A549 (cell line): ENCODE measurements around the gene HSD11B1. TPM values are rescaled to one million over a fixed set of nuclear protein-coding genes. Genes with fewer than 3 reads are reported as not detected.

Source experiments
- ATAC-seq, 2 experiments: fragments of 200-7000 bp in 1 of 2; fragments of >200 bp in 1 of 2; cut with Nextera tagmentation in 1 of 2; cut with Tn5 transposase in 1 of 2; 3 replicates each; pipeline versions ENCODE4 v1.8.0 to v1.9.1; 2018 to 2020; ENCODE audit warnings: mild to moderate bottlenecking in 1 of 2, moderate library complexity in 1 of 2
- CTCF ChIA-PET: fragments of 300-600 bp; sonication (Branson Sonifier 250); formaldehyde crosslinking; extraction: SDS; loops from one replicate; lab custom pipeline; 2021; ENCODE audit warnings: antibody characterized with exemption, inconsistent platforms; lab: Yijun Ruan, JAX
- POLR2A ChIA-PET: fragments of 350-600 bp; formaldehyde crosslinking; extraction: SDS; loops from one replicate; lab custom pipeline; 2021; ENCODE audit warnings: antibody characterized with exemption, inconsistent platforms; lab: Yijun Ruan, JAX
- DNase-seq, 2 experiments: peaks; one replicate each; pipeline versions ENCODE4 v3.0.0 to v3.0.0-alpha.2; 2011 to 2016; ENCODE audit warnings: low read depth in 1 of 2, low spot score in 1 of 2
- FAIRE-seq: peaks from 2 replicates; lab custom pipeline; 2011; peaks lifted over from hg19 to GRCh38; lab: Jason Lieb, UNC
- H3K27ac ChIP-seq, 2 experiments: fragments of >200 bp; sonication (Bioruptor Twin); formaldehyde crosslinking; 3 replicates each; pipeline ENCODE4 v1.5.1; 2016 to 2017
- H3K4me1 ChIP-seq: fragments of >200 bp; sonication (Bioruptor Twin); formaldehyde crosslinking; 3 replicates; pipeline ENCODE4 v1.6.1; 2016
- H3K4me2 ChIP-seq: fragments of >200 bp; sonication (Bioruptor Twin); formaldehyde crosslinking; 3 replicates; pipeline ENCODE4 v1.6.1; 2016
- H3K4me3 ChIP-seq: fragments of >200 bp; sonication (Bioruptor Twin); formaldehyde crosslinking; 3 replicates; pipeline ENCODE4 v1.5.1; 2016
- H3K9me3 ChIP-seq: fragments of >200 bp; sonication (Bioruptor Twin); formaldehyde crosslinking; 3 replicates; pipeline ENCODE4 v1.6.1; 2016
- CBX2 ChIP-seq: fragments of 200-600 bp; sonication (generic); IDR thresholded peaks from 2 replicates; pipeline ENCODE4 v1.6.1; 2016; ENCODE audit warnings: low read depth, mild to moderate bottlenecking, borderline replicate concordance
- CHD2 ChIP-seq: fragments of 150-350 bp; IDR thresholded peaks from 2 replicates; pipeline ENCODE4 v1.6.1; 2014; ENCODE audit warnings: low read length; ENCODE audit not compliant: partially characterized antibody
- EHMT2 ChIP-seq: fragments of 200-600 bp; sonication (generic); IDR thresholded peaks from 2 replicates; pipeline ENCODE4 v1.6.1; 2016; ENCODE audit warnings: antibody characterized with exemption, low read depth, mild to moderate bottlenecking, moderate library complexity
- ELK1 ChIP-seq: fragments of 150-350 bp; IDR thresholded peaks from 2 replicates; pipeline ENCODE4 v1.6.1; 2014; ENCODE audit warnings: low read depth, mild to moderate bottlenecking, low read length
- ESRRA ChIP-seq: fragments of 150-350 bp; IDR thresholded peaks from 2 replicates; pipeline ENCODE4 v1.6.1; 2014; ENCODE audit warnings: mild to moderate bottlenecking, low read length, borderline replicate concordance
- FOSB ChIP-seq: fragments of 250-450 bp; sonication (Bioruptor Pico); IDR thresholded peaks from 2 replicates; pipeline ENCODE4 v1.5.0; 2020; ENCODE audit warnings: mild to moderate bottlenecking, moderate library complexity
- FOSL2 ChIP-seq, 2 experiments: fragments of 450-650 bp in 1 of 2; fragments of >200 bp in 1 of 2; sonication (Bioruptor Twin) in 1 of 2; formaldehyde crosslinking; IDR thresholded peaks; 2 replicates each; pipeline versions ENCODE4 v1.5.0 to v1.6.1; 2016 to 2020; ENCODE audit warnings: mild to moderate bottlenecking in 1 of 2, moderate library complexity in 1 of 2
- FOXS1 ChIP-seq: fragments of 250-450 bp; sonication (Bioruptor Pico); IDR thresholded peaks from 2 replicates; pipeline ENCODE4 v1.5.0; 2020; ENCODE audit warnings: mild to moderate bottlenecking, moderate library complexity
- HDAC2 ChIP-seq: fragments of 200-600 bp; sonication (generic); IDR thresholded peaks from 2 replicates; pipeline ENCODE4 v1.6.1; 2016
- HEYL ChIP-seq: fragments of 250-450 bp; sonication (Bioruptor Pico); IDR thresholded peaks from 2 replicates; pipeline ENCODE4 v1.8.0; 2021; ENCODE audit warnings: mild to moderate bottlenecking, moderate library complexity
- JUNB ChIP-seq: fragments of >200 bp; sonication (Bioruptor Twin); formaldehyde crosslinking; IDR thresholded peaks from 2 replicates; pipeline ENCODE4 v1.6.1; 2016
- KDM1A ChIP-seq: fragments of 200-600 bp; sonication (generic); IDR thresholded peaks from 2 replicates; pipeline ENCODE4 v1.6.1; 2016; ENCODE audit warnings: low read depth, mild to moderate bottlenecking
- KDM5A ChIP-seq: fragments of 200-600 bp; sonication (generic); IDR thresholded peaks from 2 replicates; pipeline ENCODE4 v1.6.1; 2016; ENCODE audit warnings: antibody characterized with exemption, mild to moderate bottlenecking
- MAFK ChIP-seq: fragments of 450-650 bp; IDR thresholded peaks from 2 replicates; pipeline ENCODE4 v1.6.1; 2014; ENCODE audit not compliant: partially characterized antibody
- MAZ ChIP-seq: fragments of 150-350 bp; IDR thresholded peaks from 2 replicates; pipeline ENCODE4 v1.6.1; 2014; ENCODE audit warnings: antibody characterized with exemption, low read depth, low read length, borderline replicate concordance
- NFE2L2 ChIP-seq: fragments of 150-350 bp; conservative IDR thresholded peaks from 2 replicates; pipeline ENCODE4 v1.6.1; 2014; ENCODE audit warnings: low read length
- POLR2A ChIP-seq: IDR thresholded peaks from 2 replicates; pipeline ENCODE4 v1.6.1; 2012; ENCODE audit warnings: mild to moderate bottlenecking, low read length
- POLR2AphosphoS2 ChIP-seq: conservative IDR thresholded peaks from 2 replicates; pipeline ENCODE4 v1.6.1; 2012; ENCODE audit warnings: low read length, improper control_type of control experiment, inconsistent platforms
- RAD21 ChIP-seq, 2 experiments: fragments of >200 bp in 1 of 2; sonication (Bioruptor Twin) in 1 of 2; formaldehyde crosslinking in 1 of 2; IDR thresholded peaks in 1 of 2; conservative IDR thresholded peaks in 1 of 2; 2 replicates in 1 of 2; 3 replicates in 1 of 2; pipeline ENCODE4 v1.6.1; 2012 to 2018; ENCODE audit warnings: inconsistent platforms in 1 of 2
- RARB ChIP-seq: fragments of 250-450 bp; sonication (Bioruptor Pico); IDR thresholded peaks from 2 replicates; pipeline ENCODE4 v1.8.0; 2021; ENCODE audit warnings: mild to moderate bottlenecking, moderate library complexity
- RCOR1 ChIP-seq: fragments of 150-350 bp; IDR thresholded peaks from 2 replicates; pipeline ENCODE4 v1.6.1; 2014; ENCODE audit warnings: antibody characterized with exemption, low read length, low read depth
- REST ChIP-seq: fragments of 200-600 bp; sonication (generic); IDR thresholded peaks from 2 replicates; pipeline ENCODE4 v1.6.1; 2016; ENCODE audit warnings: antibody characterized with exemption, mild to moderate bottlenecking, moderate library complexity
- RNF2 ChIP-seq: fragments of 200-600 bp; sonication (generic); IDR thresholded peaks from 2 replicates; pipeline ENCODE4 v1.6.1; 2016; ENCODE audit warnings: low read depth, mild to moderate bottlenecking, antibody characterized with exemption, moderate library complexity, borderline replicate concordance
- SMC3 ChIP-seq: fragments of >200 bp; sonication (Bioruptor Twin); formaldehyde crosslinking; IDR thresholded peaks from 3 replicates; pipeline ENCODE4 v1.6.1; 2018; ENCODE audit warnings: inconsistent platforms
- SREBF2 ChIP-seq: fragments of 450-650 bp; IDR thresholded peaks from 2 replicates; pipeline ENCODE4 v1.6.1; 2014; ENCODE audit warnings: mild to moderate bottlenecking, moderate library complexity
- TP53 ChIP-seq: fragments of 250-450 bp; sonication (Bioruptor Pico); IDR thresholded peaks from 2 replicates; pipeline ENCODE4 v1.5.0; 2021; ENCODE audit warnings: mild to moderate bottlenecking, moderate library complexity
- ZC3H11A ChIP-seq: fragments of 450-650 bp; IDR thresholded peaks from 2 replicates; pipeline ENCODE4 v1.6.1; 2014; ENCODE audit warnings: antibody characterized with exemption, mild to moderate bottlenecking
- WGBS: methylation state at CpG from one replicate; pipeline ENCODE4 v1.1.6; 2017; ENCODE audit errors: missing lambda C conversion rate; 5-methylcytosine and 5-hydroxymethylcytosine counted together
- polyA plus RNA-seq, 4 experiments: library from polyadenylated mRNA; depleted of rRNA in 3 of 4; stranded (reverse); fragments of >200 nt; fragmentation: RNase III in 1 of 4; extraction: RNeasy Plus Mini Kit Qiagen cat#74134 plus additional on column Dnase treatment in 1 of 4; gene quantifications; 2 replicates in 3 of 4; 3 replicates in 1 of 4; pipeline ENCODE4 v1.2.3, GENCODE V29; 2011 to 2017
- TF ChIP-seq, protein P1 (sequence below): IDR thresholded peaks from 2 replicates; pipeline ENCODE4 v1.6.1; 2012
- TF ChIP-seq, protein P2 (sequence below): fragments of >200 bp; sonication (Bioruptor Twin); formaldehyde crosslinking; IDR thresholded peaks from 3 replicates; pipeline ENCODE4 v1.6.1; 2016
- TF ChIP-seq, protein P3 (sequence below): fragments of >200 bp; sonication (Bioruptor Twin); formaldehyde crosslinking; IDR thresholded peaks from 3 replicates; pipeline ENCODE4 v1.5.1; 2016

The HSD11B1 gene
- polyA plus RNA-seq, 2 of the 4 experiments (the other 2 are of a cell fraction): not detected

GRCh38 chr1:209756615-209757445, 52.2 kb downstream of the HSD11B1 start:
- DNase-seq: no peak
- Histone ChIP-seq H3K4me1 (no peaks in the 10 kb centered on the region), H3K27ac (no peak overlapping the region), H3K4me2 (no peak overlapping the region), H3K4me3 (no peak overlapping the region), H3K9me3 (no peaks in the 10 kb centered on the region)
- no peak for ATAC-seq
- 63% methylated on average over 5 of the region's 5 CpGs for WGBS
- TF ChIP-seq RAD21 (conservative IDR thresholded peaks at IDR 0.05 in 1 of 2, IDR thresholded peaks at IDR 0.05 in 1 of 2) (no peak), CHD2 (no peak), RARB (CRISPR knock-in tag) (no peak), HDAC2 (no peak), ELK1 (no peak), SMC3 (no peak), SREBF2 (no peak), RCOR1 (no peak), FOXS1 (no peak), KDM1A (no peak), HEYL (CRISPR knock-in tag) (no peak), POLR2A (no peak)
- TF ChIP-seq, protein P1, sequence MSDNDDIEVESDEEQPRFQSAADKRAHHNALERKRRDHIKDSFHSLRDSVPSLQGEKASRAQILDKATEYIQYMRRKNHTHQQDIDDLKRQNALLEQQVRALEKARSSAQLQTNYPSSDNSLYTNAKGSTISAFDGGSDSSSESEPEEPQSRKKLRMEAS: no peak
- TF ChIP-seq, protein P2, sequence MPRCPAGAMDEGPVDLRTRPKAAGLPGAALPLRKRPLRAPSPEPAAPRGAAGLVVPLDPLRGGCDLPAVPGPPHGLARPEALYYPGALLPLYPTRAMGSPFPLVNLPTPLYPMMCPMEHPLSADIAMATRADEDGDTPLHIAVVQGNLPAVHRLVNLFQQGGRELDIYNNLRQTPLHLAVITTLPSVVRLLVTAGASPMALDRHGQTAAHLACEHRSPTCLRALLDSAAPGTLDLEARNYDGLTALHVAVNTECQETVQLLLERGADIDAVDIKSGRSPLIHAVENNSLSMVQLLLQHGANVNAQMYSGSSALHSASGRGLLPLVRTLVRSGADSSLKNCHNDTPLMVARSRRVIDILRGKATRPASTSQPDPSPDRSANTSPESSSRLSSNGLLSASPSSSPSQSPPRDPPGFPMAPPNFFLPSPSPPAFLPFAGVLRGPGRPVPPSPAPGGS: no peak
- TF ChIP-seq, protein P3, sequence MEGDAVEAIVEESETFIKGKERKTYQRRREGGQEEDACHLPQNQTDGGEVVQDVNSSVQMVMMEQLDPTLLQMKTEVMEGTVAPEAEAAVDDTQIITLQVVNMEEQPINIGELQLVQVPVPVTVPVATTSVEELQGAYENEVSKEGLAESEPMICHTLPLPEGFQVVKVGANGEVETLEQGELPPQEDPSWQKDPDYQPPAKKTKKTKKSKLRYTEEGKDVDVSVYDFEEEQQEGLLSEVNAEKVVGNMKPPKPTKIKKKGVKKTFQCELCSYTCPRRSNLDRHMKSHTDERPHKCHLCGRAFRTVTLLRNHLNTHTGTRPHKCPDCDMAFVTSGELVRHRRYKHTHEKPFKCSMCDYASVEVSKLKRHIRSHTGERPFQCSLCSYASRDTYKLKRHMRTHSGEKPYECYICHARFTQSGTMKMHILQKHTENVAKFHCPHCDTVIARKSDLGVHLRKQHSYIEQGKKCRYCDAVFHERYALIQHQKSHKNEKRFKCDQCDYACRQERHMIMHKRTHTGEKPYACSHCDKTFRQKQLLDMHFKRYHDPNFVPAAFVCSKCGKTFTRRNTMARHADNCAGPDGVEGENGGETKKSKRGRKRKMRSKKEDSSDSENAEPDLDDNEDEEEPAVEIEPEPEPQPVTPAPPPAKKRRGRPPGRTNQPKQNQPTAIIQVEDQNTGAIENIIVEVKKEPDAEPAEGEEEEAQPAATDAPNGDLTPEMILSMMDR: no peak
- ChIA-PET POLR2A (no interaction called here), CTCF (interaction anchor here (0.9 to 1.0 kb wide), 2 partner anchors 9 to 19 kb away, joined by 4 read pairs; no protein-coding TSS in a partner anchor)
- FAIRE-seq: no peak

DNA sequence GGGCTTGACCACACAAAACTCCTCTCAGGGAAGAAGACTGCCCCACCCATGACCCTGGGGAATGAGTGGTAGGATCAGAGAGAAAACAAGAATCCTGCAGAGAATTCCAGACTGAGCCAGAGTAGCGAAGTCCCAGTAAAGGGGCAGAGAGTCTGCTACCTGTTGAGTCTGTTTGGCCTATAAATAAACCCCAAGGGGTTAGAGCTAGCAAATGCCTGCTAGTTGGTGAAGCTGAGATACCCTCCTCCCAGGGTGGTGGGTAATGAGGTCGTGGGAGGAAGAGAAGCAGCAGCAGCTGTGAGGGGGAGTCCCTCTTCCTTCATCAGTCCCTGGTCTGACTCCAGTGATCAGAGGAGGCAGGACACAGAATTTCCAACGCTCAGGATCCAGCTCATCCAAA, 53.8 kb downstream of the HSD11B1 start:
- WGBS: 2% methylated on average over 3 of the region's 3 CpGs
- ChIA-PET POLR2A (no interaction called here), CTCF (interaction anchor here (0.5 to 3.2 kb wide), 6 partner anchors 10 to 61 kb away, joined by 3 to 22 read pairs (median 4); no protein-coding TSS in a partner anchor)
- TF ChIP-seq REST (no peak), SREBF2 (no peak), POLR2AphosphoS2 (no peak), KDM5A (no peak), ESRRA (no peak), FOSL2 (IDR thresholded peaks at IDR 0.05) (no peak), FOSL2 (CRISPR knock-in tag; IDR thresholded peaks at IDR 0.05) (no peak), MAFK (no peak), CBX2 (no peak), NFE2L2 (no peak), FOSB (CRISPR knock-in tag) (no peak), TP53 (CRISPR knock-in tag) (no peak), JUNB (no peak), RNF2 (no peak), MAZ (no peak), ZC3H11A (no peak), EHMT2 (no peak)
- TF ChIP-seq, protein P1: no peak

More for the DNA sequence above, 53.8 kb downstream of the HSD11B1 start:
- no peak overlapping the region for H3K4me3 ChIP-seq
- no peaks in the 10 kb centered on the region for H3K9me3 ChIP-seq
- FAIRE-seq (no peak), ATAC-seq (no peak), DNase-seq (no peak)
- H3K4me2 ChIP-seq: no peak overlapping the region
- H3K27ac ChIP-seq: no peak overlapping the region
- H3K4me1 ChIP-seq: no peaks in the 10 kb centered on the region
